NCI-H1105 (cell line): ENCODE measurements around the gene SEMA5A.

Experiments
- DNase-seq: peaks from one replicate; lab custom pipeline; 2025; lab: John Stamatoyannopoulos, UW

The SEMA5A gene

DNA sequence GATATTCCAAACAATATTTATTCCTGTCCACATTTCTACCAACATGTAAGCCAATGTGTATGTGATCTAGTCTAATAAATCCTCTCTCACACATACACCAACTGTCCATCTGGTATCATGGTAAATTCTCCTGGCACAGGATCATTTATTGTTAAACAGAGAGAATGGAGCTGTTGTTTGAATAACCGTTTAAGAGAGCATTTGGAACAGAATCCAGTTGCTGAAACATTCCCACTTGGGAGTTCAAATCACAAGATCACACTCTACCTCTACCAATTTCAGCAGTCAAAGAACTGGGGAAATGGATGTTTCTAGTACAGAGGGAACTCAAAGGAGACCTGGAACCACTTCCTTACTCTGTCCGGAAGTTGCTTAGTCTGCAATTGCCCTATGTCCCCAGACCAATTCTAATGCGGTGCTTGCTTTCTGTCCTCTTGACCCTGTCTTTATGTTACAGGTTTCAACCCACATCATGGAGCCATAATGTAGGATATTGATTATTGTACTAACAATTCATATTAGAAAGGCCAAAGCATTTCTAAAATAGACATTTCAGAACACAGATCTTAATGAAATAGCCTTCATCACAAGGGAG is 488.4 kb downstream of the SEMA5A start:
- DNase-seq = no peak

DNA sequence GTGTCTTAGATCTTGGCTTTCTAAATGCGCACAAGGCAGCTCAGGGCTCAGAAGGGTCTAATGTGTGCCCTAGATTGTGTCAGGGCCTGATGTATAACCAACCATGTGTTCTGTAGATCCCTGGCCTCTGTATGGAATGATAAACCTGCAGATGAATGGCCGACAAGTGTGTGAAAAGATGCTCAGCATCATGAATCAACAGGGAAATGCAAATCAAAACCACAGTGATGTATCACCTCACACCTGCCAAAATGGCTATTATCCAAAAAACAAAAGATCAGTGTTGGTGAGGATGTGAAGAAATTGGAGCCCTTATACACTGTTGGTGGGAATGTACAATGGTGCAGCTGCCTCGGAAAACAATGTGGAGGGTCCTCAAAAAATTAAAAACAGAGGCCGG is 489.8 kb downstream of the SEMA5A start:
- no peak for DNase-seq

- DNase-seq = no peak
Measured at GRCh38 chr5:9054821-9055589, 490.9 kb downstream of the SEMA5A start.

GRCh38 chr5:9054322-9054721 is 491.6 kb downstream of the SEMA5A start:
- no peak for DNase-seq

GRCh38 chr5:9052421-9052820 is 493.5 kb downstream of the SEMA5A start:
- DNase-seq = no peak

DNA sequence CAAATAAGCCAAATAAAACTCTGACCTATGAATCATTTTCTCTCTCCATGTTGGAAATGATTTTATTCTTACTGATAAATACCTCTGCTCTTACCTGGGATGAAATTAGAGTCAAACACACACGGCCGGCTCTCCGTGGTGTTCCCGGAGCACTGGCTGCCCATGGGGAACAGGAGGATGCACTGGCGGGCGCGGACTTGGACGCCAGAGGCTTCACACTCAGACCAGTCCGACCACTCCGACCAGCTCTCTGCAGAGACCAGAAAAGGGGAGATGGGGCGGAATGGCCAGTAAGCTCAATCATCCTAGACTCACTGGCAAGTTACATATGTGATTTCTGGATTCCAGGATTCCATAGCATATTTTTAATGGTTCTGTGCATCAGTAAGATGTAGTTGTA is 494.1 kb downstream of the SEMA5A start:
- DNase-seq = no peak

GRCh38 chr5:9047932-9048331 is 497.9 kb downstream of the SEMA5A start:
- no peak for DNase-seq

DNA sequence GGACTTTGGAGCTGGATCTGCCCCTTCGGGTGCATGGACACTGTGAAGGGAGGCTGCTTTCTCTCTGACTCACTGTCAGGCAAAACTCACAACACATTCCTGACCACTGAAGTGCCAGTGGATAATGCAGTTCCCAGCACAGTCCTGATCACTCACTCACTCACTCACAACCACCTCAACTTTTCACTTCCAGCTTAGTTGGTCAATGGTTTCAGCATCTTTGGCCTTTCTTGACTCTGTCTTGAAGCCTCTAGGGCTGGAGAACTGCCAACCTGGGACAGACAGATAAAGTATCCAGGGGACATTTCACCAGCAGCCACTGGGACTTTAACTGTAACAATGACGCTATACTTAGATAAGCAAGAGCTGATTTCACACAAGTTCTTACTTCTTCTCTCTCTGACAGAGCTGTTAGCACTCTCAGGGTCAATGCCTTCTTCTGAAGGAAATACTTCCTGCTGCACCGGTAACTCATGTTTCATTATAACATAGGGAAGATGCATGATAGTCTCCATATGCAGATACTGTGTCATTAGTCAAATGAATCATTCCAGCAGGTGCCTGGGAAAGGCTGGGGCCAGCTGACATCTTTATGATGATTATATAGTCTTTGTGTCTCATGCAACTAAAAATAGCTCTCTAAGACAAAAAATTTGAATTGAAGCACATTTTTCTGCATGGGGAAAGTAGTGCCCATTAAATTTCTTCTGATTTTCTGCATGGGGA is 499.0 kb downstream of the SEMA5A start:
- DNase-seq = no peak

GRCh38 chr5:9045946-9046345 is 499.9 kb downstream of the SEMA5A start:
- DNase-seq = no peak

GRCh38 chr5:9042241-9042640 is 503.6 kb downstream of the SEMA5A start:
- DNase-seq = no peak

- no peak for DNase-seq
Measured at GRCh38 chr5:9040475-9040874, 505.4 kb downstream of the SEMA5A start.

DNA sequence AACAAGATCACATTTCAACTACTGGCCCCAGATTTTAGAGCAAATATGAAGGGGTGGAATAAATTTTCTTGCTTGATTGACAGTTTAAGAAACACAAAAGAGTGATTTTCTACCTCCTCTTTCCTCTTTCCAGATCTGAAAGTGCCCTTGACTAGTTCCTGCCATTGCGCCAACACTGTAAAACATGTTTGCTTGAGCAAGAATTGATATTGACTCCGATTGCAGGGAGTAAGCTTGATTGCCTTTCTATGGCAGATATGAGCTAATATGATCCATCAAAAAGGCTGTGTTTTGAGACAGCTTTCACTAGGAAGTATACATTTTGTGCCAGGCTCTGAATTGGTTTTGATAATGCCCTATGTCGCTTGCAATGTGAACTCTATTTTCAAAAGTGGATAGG is 508.8 kb downstream of the SEMA5A start:
- no peak for DNase-seq

DNA sequence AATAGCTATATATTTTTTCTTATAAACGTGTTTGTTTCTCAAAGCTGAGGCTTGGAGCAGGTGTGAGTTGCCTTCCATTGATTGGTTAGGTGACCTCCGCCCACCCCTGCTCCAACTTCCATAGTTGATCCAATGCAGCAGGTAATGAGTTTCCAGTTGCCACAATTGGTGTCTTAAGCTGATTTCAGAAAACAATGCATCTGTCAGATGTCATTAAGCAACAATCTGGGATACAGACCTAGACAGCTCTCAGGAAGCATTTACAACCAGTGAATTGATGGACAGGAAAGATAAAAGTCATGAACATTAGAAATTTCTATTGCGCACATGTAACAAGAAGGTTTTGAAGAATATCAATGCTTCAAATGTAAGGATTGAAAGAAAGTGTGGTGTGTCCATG is 510.5 kb downstream of the SEMA5A start:
- DNase-seq = no peak

- DNase-seq = no peak
Measured at GRCh38 chr5:9034649-9035048, 511.2 kb downstream of the SEMA5A start.

GRCh38 chr5:9033524-9033923 is 512.4 kb downstream of the SEMA5A start:
- no peak for DNase-seq

- DNase-seq = no peak
Measured at GRCh38 chr5:9025942-9026341, 519.9 kb downstream of the SEMA5A start.

DNA sequence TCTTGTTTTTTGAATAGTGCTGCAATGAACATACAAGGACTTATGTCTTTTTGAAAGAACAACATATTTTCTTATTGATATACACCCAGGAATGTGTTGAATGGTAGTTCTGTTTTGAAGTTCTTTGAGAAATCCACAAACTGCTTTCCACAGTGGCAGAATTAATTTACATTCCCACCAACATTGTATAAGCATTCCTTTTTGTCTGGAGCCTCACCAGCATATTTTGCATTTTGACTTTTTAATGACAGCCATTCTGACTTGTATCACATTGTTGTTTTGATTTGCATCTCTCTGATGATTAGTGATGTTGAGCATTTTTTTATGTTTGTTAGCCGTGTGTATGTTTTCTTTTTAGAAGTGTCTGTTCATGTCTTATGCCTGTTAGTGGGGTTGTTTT is 524.9 kb downstream of the SEMA5A start:
- no peak for DNase-seq

- DNase-seq = no peak
Measured at GRCh38 chr5:9015937-9016270, 530.0 kb downstream of the SEMA5A start.

- DNase-seq = no peak
Measured at GRCh38 chr5:9015260-9015936, 530.5 kb downstream of the SEMA5A start.

DNA sequence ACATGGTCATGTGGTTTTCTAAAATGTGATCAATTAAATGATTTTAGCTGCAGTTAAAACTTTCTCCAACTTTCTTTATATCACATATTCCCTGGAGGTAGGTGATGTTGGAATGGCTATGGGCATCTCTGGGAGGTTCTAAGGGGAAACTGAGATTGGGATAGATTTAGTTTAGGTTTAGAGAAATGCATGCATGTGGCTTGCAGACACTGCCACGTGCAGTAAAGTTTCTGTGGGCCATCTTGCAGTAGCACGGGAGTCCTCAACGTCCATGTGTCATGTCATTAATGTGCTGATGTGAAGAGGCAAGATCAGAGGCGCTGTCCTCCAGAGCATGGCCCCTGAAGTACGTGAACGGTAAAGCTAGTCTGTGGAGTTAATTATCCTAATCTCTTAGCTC is 532.7 kb downstream of the SEMA5A start:
- DNase-seq = no peak

GRCh38 chr5:9009931-9010651 is 535.8 kb downstream of the SEMA5A start:
- DNase-seq = no peak

- DNase-seq = no peak
Measured at GRCh38 chr5:8997542-8998070, 548.3 kb downstream of the SEMA5A start.
